Fibroblast of skin of abdomen (primary cell): Measurements from ENCODE around the gene MGST2. TPM values are rescaled to one million over a fixed set of nuclear protein-coding genes. Genes with fewer than 3 reads are reported as not detected.
"Not testable (repeated sequence)": the region's sequence is repeated elsewhere in the genome, so short reads cannot be mapped to it uniquely, and the experiment has no call there.

Experiments
- DNase-seq: peaks from one replicate; pipeline ENCODE4 v3.0.0-alpha.2; 2013
- polyA plus RNA-seq, 2 experiments: library from polyadenylated mRNA; unstranded; fragments of 120-200 nt; gene quantifications; one replicate each; pipeline ENCODE4 v1.2.1, GENCODE V29; 2013; ENCODE audit not compliant: insufficient read length in 2 of 2

Gene MGST2
- polyA plus RNA-seq (2013, experiment 1 of 2; ENCODE audit: insufficient read length): 5.4 TPM
- polyA plus RNA-seq (2013, experiment 2 of 2; ENCODE audit: insufficient read length): 7.8 TPM

GRCh38 chr4:139665690-139666529 is at the start of gene MGST2:
TSS of gene MGST2 (plus strand) at chr4:139665819. CDS start at chr4:139666020, 201 bp downstream.
- peak; percentile 68 for DNase-seq

GRCh38 chr4:139617702-139618490 is 47.7 kb upstream of the MGST2 start:
- DNase-seq: no peak

- DNase-seq: no peak
These were observed 46.0 kb upstream of the MGST2 start for GRCh38 chr4:139619644-139620043.

- DNase-seq: peak; percentile 42
These were observed 42.7 kb upstream of the MGST2 start for GRCh38 chr4:139622901-139623381.

- no peak for DNase-seq
These were observed 41.1 kb upstream of the MGST2 start for GRCh38 chr4:139624441-139625092.

- no peak for DNase-seq
These were observed 40.5 kb upstream of the MGST2 start for GRCh38 chr4:139625093-139625455.

GRCh38 chr4:139625482-139625881 is 40.1 kb upstream of the MGST2 start:
- DNase-seq: no peak

GRCh38 chr4:139628184-139629012 is 37.2 kb upstream of the MGST2 start:
- DNase-seq: no peak

- no peak for DNase-seq
These were observed 36.0 kb upstream of the MGST2 start for GRCh38 chr4:139629436-139630125.

GRCh38 chr4:139630126-139630495 is 35.5 kb upstream of the MGST2 start:
- no peak for DNase-seq

GRCh38 chr4:139630991-139631390 is 34.6 kb upstream of the MGST2 start:
- DNase-seq: no peak

- no peak for DNase-seq
These were observed 33.8 kb upstream of the MGST2 start for GRCh38 chr4:139631791-139632190.

- DNase-seq: not testable (repeated sequence)
These were observed 32.9 kb upstream of the MGST2 start for GRCh38 chr4:139632739-139633138.

GRCh38 chr4:139633195-139633594 is 32.4 kb upstream of the MGST2 start:
- no peak for DNase-seq

- peak; percentile 21 for DNase-seq
These were observed 32.0 kb upstream of the MGST2 start for GRCh38 chr4:139633661-139634060.

- no peak for DNase-seq
These were observed 29.7 kb upstream of the MGST2 start for GRCh38 chr4:139635966-139636365.

- not testable (repeated sequence) for DNase-seq
These were observed 27.3 kb upstream of the MGST2 start for GRCh38 chr4:139638306-139638705.

- no peak for DNase-seq
These were observed 26.0 kb upstream of the MGST2 start for GRCh38 chr4:139639654-139640053.

- DNase-seq: peak; percentile 59
These were observed 24.4 kb upstream of the MGST2 start for GRCh38 chr4:139641218-139641617.

- DNase-seq: peak; percentile 36
These were observed 23.3 kb upstream of the MGST2 start for GRCh38 chr4:139642364-139642763.
